ENCODE data around the gene PIGU. TPM values are rescaled to one million over a fixed set of nuclear protein-coding genes. Genes with fewer than 3 reads are reported as not detected.
A peak's percentile ranks its signal among the peaks of the same experiment; 100 is the strongest.

PIGU gene
- total RNA-seq, 1 donor from 2014 or later = 45.8 TPM

GRCh38 chr20:34639755-34640222, 37.1 kb downstream of the PIGU start:
- no peak overlapping the region for H3K4me3 Mint-ChIP-seq (ENCODE audit: low read depth)
- H3K9me3 Mint-ChIP-seq (ENCODE audit: low read depth) = no peaks in the 10 kb centered on the region
- H3K36me3 Mint-ChIP-seq (ENCODE audit: insufficient read depth) = peaks cover 18% of the 10 kb centered on the region
- no peak for TF ChIP-seq CTCF (IDR thresholded peaks at IDR 0.05; ENCODE audit: unreplicated experiment)
- peaks cover 11% of the 10 kb centered on the region for H3K4me1 Mint-ChIP-seq (ENCODE audit: low read depth)
- no peaks in the 10 kb centered on the region for H3K27me3 Mint-ChIP-seq
- peak overlapping the region; percentile 65 for H3K27ac Mint-ChIP-seq
- no peak for DNase-seq (ENCODE audit: low spot score, unreplicated experiment)

DNA sequence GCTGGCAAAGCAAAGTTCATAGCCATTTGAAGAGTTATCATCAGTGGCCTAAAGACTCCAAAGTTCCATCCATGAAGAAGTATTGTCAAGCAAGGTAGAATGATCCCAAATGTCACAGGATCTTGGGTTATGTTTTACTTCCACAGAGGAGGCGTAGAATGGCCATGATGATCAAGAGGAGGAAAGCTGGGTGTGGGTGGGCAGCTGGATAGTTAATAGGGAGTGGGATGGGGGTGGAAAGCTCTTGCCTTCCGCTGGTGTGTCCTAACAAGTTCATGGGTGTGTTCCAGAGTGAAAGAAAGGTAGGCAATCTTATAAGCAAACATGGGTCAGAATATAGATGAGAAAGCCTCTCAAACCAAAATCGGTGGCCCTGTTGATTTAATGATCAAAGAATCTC, 38.4 kb downstream of the PIGU start:
- DNase-seq (ENCODE audit: low spot score, unreplicated experiment) = no peak
- peaks cover 18% of the 10 kb centered on the region for H3K36me3 Mint-ChIP-seq (ENCODE audit: insufficient read depth)
- no peak for TF ChIP-seq CTCF (IDR thresholded peaks at IDR 0.05; ENCODE audit: unreplicated experiment)
- no peaks in the 10 kb centered on the region for H3K9me3 Mint-ChIP-seq (ENCODE audit: low read depth)
- H3K4me3 Mint-ChIP-seq (ENCODE audit: low read depth) = no peak overlapping the region
- peaks cover 11% of the 10 kb centered on the region for H3K4me1 Mint-ChIP-seq (ENCODE audit: low read depth)
- H3K27ac Mint-ChIP-seq = peak overlapping the region; percentile 3
- H3K27me3 Mint-ChIP-seq = no peaks in the 10 kb centered on the region

GRCh38 chr20:34638039-34638292, 38.9 kb downstream of the PIGU start:
- Mint-ChIP-seq H3K27ac (no peak overlapping the region), H3K36me3 (ENCODE audit: insufficient read depth) (peaks cover 22% of the 10 kb centered on the region), H3K4me3 (ENCODE audit: low read depth) (no peak overlapping the region), H3K4me1 (ENCODE audit: low read depth) (peaks cover 13% of the 10 kb centered on the region), H3K27me3 (no peaks in the 10 kb centered on the region), H3K9me3 (ENCODE audit: low read depth) (no peaks in the 10 kb centered on the region)
- no peak for TF ChIP-seq CTCF (IDR thresholded peaks at IDR 0.05; ENCODE audit: unreplicated experiment)
- no peak for DNase-seq (ENCODE audit: low spot score, unreplicated experiment)

GRCh38 chr20:34637245-34638038, 39.5 kb downstream of the PIGU start:
- no peaks in the 10 kb centered on the region for H3K9me3 Mint-ChIP-seq (ENCODE audit: low read depth)
- H3K27me3 Mint-ChIP-seq = no peaks in the 10 kb centered on the region
- H3K4me3 Mint-ChIP-seq (ENCODE audit: low read depth) = no peak overlapping the region
- peaks cover 16% of the 10 kb centered on the region for H3K4me1 Mint-ChIP-seq (ENCODE audit: low read depth)
- no peak for DNase-seq (ENCODE audit: low spot score, unreplicated experiment)
- H3K36me3 Mint-ChIP-seq (ENCODE audit: insufficient read depth) = peaks cover 27% of the 10 kb centered on the region
- TF ChIP-seq CTCF (IDR thresholded peaks at IDR 0.05; ENCODE audit: unreplicated experiment) = no peak
- H3K27ac Mint-ChIP-seq = no peak overlapping the region

DNA sequence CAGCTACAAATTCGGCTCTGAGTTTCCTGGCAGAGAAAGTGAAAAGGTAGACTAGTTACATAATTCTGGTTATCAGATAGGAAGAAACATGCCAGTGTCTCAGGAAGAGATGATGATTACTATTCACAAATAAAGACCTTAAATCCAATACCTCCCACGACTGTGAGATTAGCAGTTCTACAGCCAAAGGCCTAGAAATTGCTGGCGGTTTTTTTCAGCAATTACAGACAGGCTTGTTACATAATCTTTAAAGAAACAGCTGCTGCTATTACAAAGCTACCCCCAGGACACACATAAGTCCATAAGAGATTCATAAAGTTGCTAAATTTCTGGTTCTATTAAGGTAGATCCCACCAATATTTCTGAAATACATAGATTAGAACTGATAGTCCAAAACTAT, 40.2 kb downstream of the PIGU start:
- no peaks in the 10 kb centered on the region for H3K9me3 Mint-ChIP-seq (ENCODE audit: low read depth)
- H3K4me3 Mint-ChIP-seq (ENCODE audit: low read depth) = no peak overlapping the region
- H3K36me3 Mint-ChIP-seq (ENCODE audit: insufficient read depth) = peaks cover 28% of the 10 kb centered on the region
- DNase-seq (ENCODE audit: low spot score, unreplicated experiment) = no peak
- TF ChIP-seq CTCF (IDR thresholded peaks at IDR 0.05; ENCODE audit: unreplicated experiment) = no peak
- peaks cover 16% of the 10 kb centered on the region for H3K4me1 Mint-ChIP-seq (ENCODE audit: low read depth)
- H3K27ac Mint-ChIP-seq = no peak overlapping the region
- H3K27me3 Mint-ChIP-seq = no peaks in the 10 kb centered on the region

Data from progenitor cell of endocrine pancreas (in vitro differentiated cells).